SK-N-DZ (cell line): ENCODE data around the gene PIPOX.

Source experiments
- DNase-seq: peaks from one replicate; pipeline ENCODE4 v3.0.0-alpha.2; 2015; ENCODE audit warnings: low spot score

The PIPOX gene

GRCh38 chr17:29019475-29020181, 23.3 kb upstream of the PIPOX start:
- no peak for DNase-seq

GRCh38 chr17:29020576-29020975, 22.4 kb upstream of the PIPOX start:
- no peak for DNase-seq

DNA sequence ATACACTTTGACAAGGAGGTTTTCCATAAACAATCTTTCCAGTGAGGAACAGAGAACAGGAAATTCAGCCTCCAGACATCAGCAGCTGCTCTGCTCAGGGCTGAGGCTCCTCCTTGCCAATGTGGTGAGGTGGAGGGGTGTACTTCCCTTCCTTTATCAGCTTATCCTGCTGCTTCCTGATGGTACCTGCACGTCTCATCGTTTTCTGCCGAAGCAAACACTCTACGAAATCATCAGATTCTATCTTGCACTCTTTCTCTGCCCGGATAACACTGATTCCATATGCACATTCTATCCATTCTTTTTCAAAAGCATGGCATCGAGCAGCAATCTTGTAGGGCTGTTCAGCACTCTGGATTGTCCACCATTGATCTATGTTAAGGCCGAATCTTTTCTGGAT, 21.7 kb upstream of the PIPOX start:
- DNase-seq, result no peak

DNA sequence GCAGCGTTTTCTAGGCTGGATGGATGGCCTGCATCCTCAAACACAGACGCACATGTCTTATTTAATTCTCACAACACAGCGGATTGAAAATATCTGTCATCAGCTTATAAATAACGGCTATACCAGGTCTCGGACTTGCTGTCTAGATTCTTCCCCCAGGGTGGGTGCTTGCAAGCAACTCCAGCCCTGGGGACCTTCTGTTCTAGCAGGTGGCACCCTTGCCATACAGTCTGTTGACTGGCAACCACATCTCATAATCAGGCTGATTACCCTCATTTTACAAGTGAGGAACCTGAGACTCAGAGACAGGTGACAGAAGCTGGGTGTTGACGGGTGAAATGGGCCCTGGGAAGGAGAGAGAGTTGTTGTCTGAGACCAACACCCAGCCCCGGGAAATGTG, 20.9 kb upstream of the PIPOX start:
- DNase-seq, result no peak

DNA sequence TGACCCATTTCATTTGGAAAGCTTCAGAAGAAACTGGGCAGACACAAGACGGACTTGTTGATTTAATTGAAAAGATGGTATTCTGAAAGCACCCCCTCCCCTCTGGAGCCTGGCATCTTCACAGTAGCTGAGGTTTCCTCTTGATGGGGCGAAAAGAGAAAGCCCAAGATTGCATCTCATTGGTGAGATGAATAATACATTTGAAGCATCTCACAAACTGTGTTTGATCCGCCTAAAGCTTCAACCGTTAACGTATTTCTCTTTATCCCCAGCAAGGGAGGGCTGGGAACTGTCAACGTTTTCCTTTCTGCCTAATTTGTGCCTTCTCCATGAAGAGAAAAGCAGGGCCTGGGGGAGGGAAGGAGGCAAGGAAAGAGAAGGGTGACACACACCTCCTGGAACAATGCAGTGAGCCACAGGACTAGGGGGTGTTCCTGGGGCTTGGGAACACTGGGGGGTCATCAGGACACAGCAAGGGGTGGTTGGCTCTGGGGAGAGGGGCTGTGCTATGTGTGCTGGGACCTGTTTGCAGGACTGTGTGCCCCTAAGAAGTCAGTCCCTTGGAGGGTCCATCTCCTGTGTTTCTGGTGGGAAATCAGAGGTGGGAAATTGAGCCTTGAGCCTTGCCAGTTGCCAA, 18.5 kb upstream of the PIPOX start:
- no peak for DNase-seq

- no peak for DNase-seq
Measured at GRCh38 chr17:29031488-29031887, 11.5 kb upstream of the PIPOX start.

DNA sequence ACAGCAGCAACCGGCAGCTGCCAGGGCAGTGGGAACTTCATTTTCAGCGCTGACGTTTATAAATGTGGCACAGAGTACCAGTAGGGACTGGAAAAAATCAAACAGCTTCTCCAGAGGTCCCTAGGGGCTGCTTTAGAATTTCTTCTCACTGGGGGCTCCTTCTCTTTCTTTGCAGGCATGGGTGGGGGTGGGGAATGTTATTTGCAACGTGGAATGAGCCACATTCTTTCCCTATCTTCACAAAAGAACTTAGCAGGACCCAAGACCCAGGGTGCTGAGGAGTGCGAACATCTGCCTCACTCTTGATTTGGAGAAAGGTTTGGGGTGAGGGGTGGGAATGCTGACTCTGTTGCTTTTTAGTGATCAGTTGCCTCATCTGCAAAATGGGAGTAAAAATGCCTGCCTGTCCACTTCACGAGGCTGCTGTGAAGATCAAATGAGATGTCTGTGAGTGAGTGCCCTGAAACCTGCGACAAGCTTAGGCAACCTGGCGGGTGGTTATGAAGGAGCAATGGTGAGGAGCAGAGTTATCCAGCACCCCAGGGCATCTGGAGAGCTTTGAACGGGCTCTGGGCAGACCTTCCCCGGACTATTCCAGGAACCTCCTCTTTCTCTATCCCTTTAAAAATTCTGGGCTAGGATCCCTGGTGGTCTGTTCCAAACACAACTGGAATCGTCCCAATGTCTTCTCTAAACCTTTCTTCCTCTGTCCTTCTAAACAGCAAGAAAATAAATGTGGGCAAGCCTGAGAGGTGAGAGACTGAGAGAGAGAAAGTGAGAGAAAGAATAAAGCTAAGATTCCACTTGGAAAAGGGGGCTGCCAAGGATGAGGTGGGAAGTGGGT, 10.7 kb upstream of the PIPOX start:
- no peak for DNase-seq

DNA sequence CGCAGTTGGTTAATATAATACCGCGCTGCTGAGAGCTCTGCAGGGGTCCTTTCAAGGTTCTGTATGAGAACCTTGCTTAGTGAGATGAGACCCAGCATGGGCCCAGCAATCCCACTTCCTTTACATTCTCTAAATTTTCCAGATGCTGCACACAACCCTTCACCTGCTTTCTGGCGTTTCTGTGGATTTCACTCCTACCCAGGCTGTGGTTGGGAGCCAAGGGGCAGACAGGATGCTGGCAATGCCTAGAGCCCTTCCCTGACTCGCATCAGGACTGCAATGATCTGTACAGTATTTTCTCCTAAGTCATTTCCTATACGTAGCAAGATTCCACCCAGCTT, 10.1 kb upstream of the PIPOX start:
- DNase-seq, result no peak

GRCh38 chr17:29034510-29034909, 8.4 kb upstream of the PIPOX start:
- DNase-seq, result no peak

DNA sequence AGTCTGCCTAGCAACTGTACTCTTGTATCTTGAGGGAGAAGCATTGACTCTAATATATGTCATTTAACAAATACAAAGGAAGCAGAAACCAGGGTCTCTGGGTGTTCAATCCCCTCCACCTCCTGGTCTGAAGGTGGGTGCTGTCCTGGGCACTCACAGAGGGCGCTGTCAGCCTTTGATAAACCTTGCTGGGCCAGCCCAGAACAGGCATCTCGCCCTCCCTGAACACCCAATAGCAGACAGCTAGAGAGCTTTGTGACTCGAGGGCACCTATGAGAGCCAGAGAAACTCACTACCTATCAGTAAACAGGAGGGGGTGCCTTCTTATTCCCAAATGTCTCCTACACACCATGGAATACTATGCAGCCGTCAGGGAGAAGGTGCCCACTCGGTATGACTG, 6.4 kb upstream of the PIPOX start:
- DNase-seq, result no peak

GRCh38 chr17:29037739-29038084, 5.2 kb upstream of the PIPOX start:
- no peak for DNase-seq

- DNase-seq, result peak; percentile 37
Measured at GRCh38 chr17:29038085-29038795, 4.7 kb upstream of the PIPOX start.

GRCh38 chr17:29039764-29040598, 3.0 kb upstream of the PIPOX start:
- no peak for DNase-seq

- no peak for DNase-seq
Measured at GRCh38 chr17:29041091-29041490, 1.9 kb upstream of the PIPOX start.

DNA sequence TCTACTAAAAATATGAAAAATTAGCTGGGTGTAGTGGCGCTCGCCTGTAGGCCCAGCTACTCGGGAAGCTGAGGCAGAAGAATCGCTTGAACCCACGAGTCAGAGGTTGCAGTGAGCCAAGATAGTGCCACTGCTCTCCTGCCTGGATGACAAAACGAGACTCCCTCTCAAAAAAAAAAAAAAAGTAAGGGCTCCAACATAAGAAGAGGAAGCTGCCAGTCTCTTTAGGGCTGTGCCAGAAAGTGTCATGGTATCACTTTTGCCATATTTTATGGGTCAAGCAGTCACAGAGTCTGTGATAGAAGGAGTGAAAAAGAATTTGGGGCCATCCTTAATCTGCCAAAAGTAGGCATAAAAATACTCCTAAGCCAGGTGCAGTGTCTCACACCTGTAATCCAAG, 1.4 kb upstream of the PIPOX start:
- no peak for DNase-seq

DNA sequence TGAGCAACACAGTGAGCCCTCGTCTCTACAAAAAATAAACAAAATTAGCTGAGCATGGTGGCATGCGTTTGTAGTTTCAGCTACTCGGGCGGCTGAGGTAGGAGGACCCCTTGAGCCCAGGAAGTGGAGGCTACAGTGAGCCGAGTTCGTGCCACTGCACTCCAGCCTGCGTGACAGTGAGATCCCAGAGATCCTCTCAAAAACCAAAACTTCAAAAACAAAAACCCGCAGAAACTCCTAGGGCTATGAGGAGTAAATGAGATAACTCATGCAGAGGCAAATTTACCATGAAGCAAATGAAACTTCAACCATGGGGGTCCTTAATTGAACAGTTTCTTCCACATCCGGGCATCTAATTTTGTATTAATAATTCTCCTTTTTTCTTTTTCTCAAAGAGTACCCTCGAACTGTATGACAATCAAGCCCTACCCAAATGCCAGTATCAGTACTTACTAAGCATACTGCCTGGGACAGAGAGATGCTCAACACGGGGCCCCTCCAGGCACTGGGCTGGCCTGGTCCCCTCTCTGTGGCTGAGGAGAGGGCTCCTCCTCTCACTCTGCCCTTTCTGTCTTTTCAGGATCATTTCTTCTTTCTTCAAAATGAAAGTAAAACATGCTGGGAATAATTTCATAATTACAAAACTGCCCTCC, 789 bp upstream of the PIPOX start:
- no peak for DNase-seq

DNA sequence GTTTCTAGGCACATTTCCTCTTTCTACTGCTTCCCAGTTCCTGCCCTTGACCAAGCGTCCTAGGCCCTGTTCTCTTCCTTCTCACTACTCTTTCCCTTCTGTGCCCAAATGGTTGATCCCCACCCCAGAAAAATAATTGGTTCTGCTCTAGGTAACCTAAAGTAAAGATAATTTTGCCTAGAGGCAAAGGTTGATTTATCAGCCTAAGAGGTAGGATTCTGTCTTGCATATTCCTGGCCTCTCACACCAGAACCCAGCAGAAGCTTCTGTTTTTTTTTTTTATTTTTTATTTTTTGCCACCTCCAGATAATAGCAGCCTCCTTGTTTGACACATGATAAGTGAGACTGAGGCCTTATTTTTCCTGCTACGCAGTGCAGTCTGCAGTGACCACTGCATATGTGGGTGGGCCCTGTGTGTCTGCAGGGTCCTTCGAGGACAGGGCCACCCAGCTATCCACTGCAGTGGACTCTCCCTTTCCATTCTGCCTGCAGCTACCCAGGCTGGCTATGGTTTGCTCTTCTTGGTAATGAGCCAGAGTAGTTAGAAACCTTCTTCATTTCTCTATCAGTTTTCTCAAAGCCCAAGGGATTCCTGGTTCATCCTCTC, 701 bp downstream of the PIPOX start:
- DNase-seq, result no peak

DNA sequence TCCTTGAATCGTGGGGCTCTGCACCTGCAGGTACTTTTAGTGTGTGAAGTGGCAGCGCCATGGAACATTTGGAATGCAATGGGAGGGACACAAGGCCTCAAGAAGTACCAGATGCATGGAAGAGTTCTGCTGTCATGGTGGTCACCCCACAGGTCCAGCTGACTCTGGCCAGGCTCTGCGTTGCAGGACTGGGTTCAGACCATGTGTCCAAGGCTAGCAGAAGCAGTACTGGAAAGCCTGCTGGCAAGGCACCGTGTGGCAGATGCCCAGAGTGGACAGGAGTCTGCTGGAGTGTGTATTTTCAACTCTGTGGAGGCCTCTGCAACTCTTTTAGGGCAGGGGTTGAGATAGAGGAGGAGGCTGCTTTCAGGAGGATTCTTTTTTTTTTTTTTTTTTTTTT, 2.1 kb downstream of the PIPOX start:
- no peak for DNase-seq

- no peak for DNase-seq
Measured at GRCh38 chr17:29045734-29046472, 3.0 kb downstream of the PIPOX start.

- DNase-seq, result no peak
Measured at GRCh38 chr17:29046473-29046839, 3.5 kb downstream of the PIPOX start.
